HEK293 (cell line): Measurements from ENCODE around the gene CACHD1.

Source experiments
- CTCF ChIA-PET: fragments of 350-600 bp; formaldehyde crosslinking; extraction: SDS; loops from one replicate; lab custom pipeline; 2021; ENCODE audit warnings: antibody characterized with exemption; lab: Yijun Ruan, JAX
- POLR2A ChIA-PET: fragments of 300-600 bp; formaldehyde crosslinking; extraction: SDS; loops from one replicate; lab custom pipeline; 2020; ENCODE audit warnings: antibody characterized with exemption, inconsistent platforms; lab: Yijun Ruan, JAX
- H3K27ac ChIP-seq: fragments of 200-500 bp; sonication (Bioruptor generic); 2 replicates; pipeline ENCODE4 v1.5.1; 2014; ENCODE audit warnings: low read depth, low read length, control low read depth, inconsistent platforms; ENCODE audit errors: extremely low read depth
- H3K36me3 ChIP-seq, 2 experiments: fragments of 200-500 bp in 1 of 2; sonication (Bioruptor generic) in 1 of 2; 1 replicate in 1 of 2; 2 replicates in 1 of 2; pipeline ENCODE4 v1.5.1; 2014 to 2017; ENCODE audit warnings: inconsistent platforms in 2 of 2, low read length in 2 of 2; ENCODE audit not compliant: control insufficient read depth in 2 of 2, insufficient read depth in 1 of 2
- H3K4me1 ChIP-seq: fragments of 200-500 bp; sonication (Bioruptor generic); 2 replicates; pipeline ENCODE4 v1.5.1; 2014; ENCODE audit warnings: mild to moderate bottlenecking, low read length, inconsistent platforms; ENCODE audit not compliant: control insufficient read depth, insufficient read depth
- H3K4me3 ChIP-seq: 2 replicates; pipeline ENCODE4 v1.5.1; 2011; ENCODE audit warnings: low read depth, mild to moderate bottlenecking, control low read depth, low read length, moderate library complexity
- H3K9me3 ChIP-seq: fragments of 200-500 bp; sonication (Bioruptor generic); 2 replicates; pipeline ENCODE4 v1.5.1; 2014; ENCODE audit warnings: low read depth, low read length, inconsistent platforms; ENCODE audit not compliant: control insufficient read depth, insufficient read depth
- HOXC10 ChIP-seq: sonication (generic); formaldehyde crosslinking; IDR thresholded peaks from 2 replicates; pipeline ENCODE4 v1.8.1; 2023; ENCODE audit warnings: mild to moderate bottlenecking, missing genetic modification reagents
- IKZF3 ChIP-seq: fragments of 450-650 bp; IDR thresholded peaks from 2 replicates; pipeline ENCODE4 v1.5.0; 2018; ENCODE audit warnings: missing biosample characterization, mild to moderate bottlenecking, missing genetic modification characterization, moderate library complexity
- KLF1 ChIP-seq: fragments of 450-650 bp; formaldehyde crosslinking; IDR thresholded peaks from 2 replicates; pipeline ENCODE4 v1.5.1; 2016; ENCODE audit warnings: missing biosample characterization, missing genetic modification characterization
- KLF16 ChIP-seq: fragments of 450-650 bp; formaldehyde crosslinking; IDR thresholded peaks from 2 replicates; pipeline ENCODE4 v1.5.1; 2017; ENCODE audit warnings: missing biosample characterization, missing genetic modification characterization
- MYNN ChIP-seq: fragments of 450-650 bp; formaldehyde crosslinking; IDR thresholded peaks from 2 replicates; pipeline ENCODE4 v1.5.1; 2016; ENCODE audit warnings: missing biosample characterization, missing genetic modification characterization, borderline replicate concordance
- SCRT2 ChIP-seq: fragments of 450-650 bp; formaldehyde crosslinking; IDR thresholded peaks from 2 replicates; pipeline ENCODE4 v1.5.1; 2016; ENCODE audit warnings: missing biosample characterization, missing genetic modification characterization
- ZBTB49 ChIP-seq: fragments of 450-650 bp; formaldehyde crosslinking; IDR thresholded peaks from 2 replicates; pipeline ENCODE4 v1.5.1; 2016; ENCODE audit warnings: missing biosample characterization, missing genetic modification characterization, low read depth
- ZFP41 ChIP-seq: fragments of 450-650 bp; formaldehyde crosslinking; IDR thresholded peaks from 2 replicates; pipeline ENCODE4 v1.5.1; 2016; ENCODE audit warnings: missing biosample characterization, missing genetic modification characterization, borderline replicate concordance
- ZIC2 ChIP-seq: fragments of 450-650 bp; formaldehyde crosslinking; IDR thresholded peaks from 2 replicates; pipeline ENCODE4 v1.5.1; 2016; ENCODE audit warnings: missing biosample characterization, missing genetic modification characterization
- ZNF24 ChIP-seq: fragments of 450-650 bp; formaldehyde crosslinking; IDR thresholded peaks from 2 replicates; pipeline ENCODE4 v1.5.1; 2016; ENCODE audit warnings: missing biosample characterization, missing genetic modification characterization
- ZNF514 ChIP-seq: fragments of 450-650 bp; formaldehyde crosslinking; IDR thresholded peaks from 2 replicates; pipeline ENCODE4 v1.5.1; 2016; ENCODE audit warnings: missing biosample characterization, missing genetic modification characterization
- ZNF530 ChIP-seq: fragments of 450-650 bp; formaldehyde crosslinking; IDR thresholded peaks from 2 replicates; pipeline ENCODE4 v1.5.1; 2016; ENCODE audit warnings: low read depth, missing biosample characterization, missing genetic modification characterization
- ZNF544 ChIP-seq: fragments of 450-650 bp; formaldehyde crosslinking; IDR thresholded peaks from 2 replicates; pipeline ENCODE4 v1.5.0; 2017; ENCODE audit warnings: missing biosample characterization, missing genetic modification characterization
- ZNF555 ChIP-seq: fragments of 450-650 bp; formaldehyde crosslinking; conservative IDR thresholded peaks from 2 replicates; pipeline ENCODE4 v1.5.1; 2017; ENCODE audit warnings: missing biosample characterization, mild to moderate bottlenecking, missing genetic modification characterization, inconsistent platforms
- ZNF560 ChIP-seq: fragments of 450-650 bp; formaldehyde crosslinking; IDR thresholded peaks from 2 replicates; pipeline ENCODE4 v1.5.1; 2017; ENCODE audit warnings: missing biosample characterization, missing genetic modification characterization, borderline replicate concordance
- ZNF600 ChIP-seq: fragments of 450-650 bp; formaldehyde crosslinking; IDR thresholded peaks from 2 replicates; pipeline ENCODE4 v1.5.1; 2016; ENCODE audit warnings: missing biosample characterization, missing genetic modification characterization
- ZNF792 ChIP-seq: fragments of 450-650 bp; formaldehyde crosslinking; IDR thresholded peaks from 2 replicates; pipeline ENCODE4 v1.5.1; 2016; ENCODE audit warnings: missing biosample characterization, missing genetic modification characterization
- TF ChIP-seq, protein P1 (sequence below): fragments of 450-650 bp; IDR thresholded peaks from 2 replicates; pipeline ENCODE4 v1.5.1; 2018; ENCODE audit warnings: missing biosample characterization, missing genetic modification characterization
- TF ChIP-seq, protein P2 (sequence below): fragments of 450-650 bp; formaldehyde crosslinking; IDR thresholded peaks from 2 replicates; pipeline ENCODE4 v1.5.1; 2016; ENCODE audit warnings: missing biosample characterization, missing genetic modification characterization
- TF ChIP-seq, protein P3 (sequence below): fragments of 450-650 bp; formaldehyde crosslinking; IDR thresholded peaks from 2 replicates; pipeline ENCODE4 v1.5.1; 2016; ENCODE audit warnings: missing biosample characterization, missing genetic modification characterization
- TF ChIP-seq, protein P4 (sequence below): fragments of 450-650 bp; formaldehyde crosslinking; IDR thresholded peaks from 2 replicates; pipeline ENCODE4 v1.5.1; 2016; ENCODE audit warnings: missing biosample characterization, missing genetic modification characterization

The CACHD1 gene

DNA sequence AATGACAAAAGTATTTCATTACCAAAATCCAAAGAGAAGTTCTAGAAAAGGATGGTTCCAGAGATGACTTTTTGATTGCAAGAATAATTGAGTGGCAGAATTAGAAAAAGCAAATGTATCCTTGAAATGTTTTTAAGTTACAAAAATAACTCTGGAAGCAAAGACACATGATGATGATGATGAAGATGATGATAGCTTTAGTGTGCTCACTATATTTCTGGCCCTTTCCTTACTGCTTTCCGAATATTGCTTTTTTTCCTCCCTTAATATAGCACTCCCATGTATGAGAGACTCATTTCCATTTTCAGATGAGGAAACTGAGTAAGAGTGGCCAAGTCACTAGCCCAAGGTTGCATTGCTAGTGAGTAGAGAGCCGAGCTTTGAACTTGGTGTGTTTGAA is 54.7 kb downstream of the CACHD1 start:
- Histone ChIP-seq H3K9me3 (no peaks in the 10 kb centered on the region), H3K4me1 (peaks cover 25% of the 10 kb centered on the region), H3K36me3 (no peaks in the 10 kb centered on the region), H3K27ac (no peak overlapping the region), H3K4me3 (no peak overlapping the region)
- peak; percentile 88 for TF ChIP-seq ZNF530 (tag by site-specific recombination)
- no peak for TF ChIP-seq ZNF24 (tag by site-specific recombination)
- TF ChIP-seq, protein P1, sequence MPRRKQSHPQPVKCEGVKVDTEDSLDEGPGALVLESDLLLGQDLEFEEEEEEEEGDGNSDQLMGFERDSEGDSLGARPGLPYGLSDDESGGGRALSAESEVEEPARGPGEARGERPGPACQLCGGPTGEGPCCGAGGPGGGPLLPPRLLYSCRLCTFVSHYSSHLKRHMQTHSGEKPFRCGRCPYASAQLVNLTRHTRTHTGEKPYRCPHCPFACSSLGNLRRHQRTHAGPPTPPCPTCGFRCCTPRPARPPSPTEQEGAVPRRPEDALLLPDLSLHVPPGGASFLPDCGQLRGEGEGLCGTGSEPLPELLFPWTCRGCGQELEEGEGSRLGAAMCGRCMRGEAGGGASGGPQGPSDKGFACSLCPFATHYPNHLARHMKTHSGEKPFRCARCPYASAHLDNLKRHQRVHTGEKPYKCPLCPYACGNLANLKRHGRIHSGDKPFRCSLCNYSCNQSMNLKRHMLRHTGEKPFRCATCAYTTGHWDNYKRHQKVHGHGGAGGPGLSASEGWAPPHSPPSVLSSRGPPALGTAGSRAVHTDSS (tag by site-specific recombination), result peak; percentile 85
- CTCF ChIA-PET, result no interaction called here
- POLR2A ChIA-PET, result interaction anchor here (0.6 kb wide), 1 partner anchor 24 kb away, joined by 6 read pairs; no protein-coding TSS in a partner anchor

DNA sequence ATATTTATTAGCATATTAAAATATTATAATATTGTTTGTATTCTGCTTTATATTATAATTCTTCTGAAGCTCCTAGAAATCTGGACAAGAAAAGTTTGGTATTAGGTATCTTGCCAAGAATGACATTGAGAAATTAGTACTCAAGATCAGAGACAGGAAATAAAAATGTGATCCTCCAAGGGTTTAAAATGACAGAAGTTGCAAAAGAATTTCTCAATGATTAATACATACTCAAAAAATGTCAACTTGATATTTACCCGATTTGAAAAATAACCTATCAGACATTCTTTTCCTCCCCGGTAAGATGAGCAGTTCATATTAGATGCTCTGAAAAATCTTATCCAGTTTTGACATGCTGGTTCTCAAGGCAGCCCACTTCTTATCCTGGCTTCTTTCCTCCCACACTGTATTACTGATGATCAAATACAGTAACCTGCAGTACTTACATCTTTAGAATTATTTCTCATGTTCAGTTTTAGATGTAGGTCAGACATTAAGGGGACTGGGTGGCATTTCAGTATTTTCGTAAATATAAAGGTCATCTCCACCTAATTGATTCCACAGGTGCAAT is 55.3 kb downstream of the CACHD1 start:
- POLR2A ChIA-PET, result interaction anchor here (0.6 kb wide), 1 partner anchor 24 kb away, joined by 6 read pairs; no protein-coding TSS in a partner anchor
- Histone ChIP-seq H3K9me3 (no peaks in the 10 kb centered on the region), H3K36me3 (no peaks in the 10 kb centered on the region), H3K27ac (no peak overlapping the region), H3K4me3 (no peak overlapping the region), H3K4me1 (peaks cover 22% of the 10 kb centered on the region)
- CTCF ChIA-PET, result no interaction called here
- TF ChIP-seq, protein P2, sequence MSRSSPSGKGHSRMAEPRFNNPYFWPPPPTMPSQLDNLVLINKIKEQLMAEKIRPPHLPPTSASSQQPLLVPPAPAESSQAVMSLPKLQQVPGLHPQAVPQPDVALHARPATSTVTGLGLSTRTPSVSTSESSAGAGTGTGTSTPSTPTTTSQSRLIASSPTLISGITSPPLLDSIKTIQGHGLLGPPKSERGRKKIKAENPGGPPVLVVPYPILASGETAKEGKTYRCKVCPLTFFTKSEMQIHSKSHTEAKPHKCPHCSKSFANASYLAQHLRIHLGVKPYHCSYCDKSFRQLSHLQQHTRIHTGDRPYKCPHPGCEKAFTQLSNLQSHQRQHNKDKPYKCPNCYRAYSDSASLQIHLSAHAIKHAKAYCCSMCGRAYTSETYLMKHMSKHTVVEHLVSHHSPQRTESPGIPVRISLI (tag by site-specific recombination), result no peak
- TF ChIP-seq MYNN (tag by site-specific recombination) (no peak), SCRT2 (0 out of 2 replicates have a peak, but pooled peaks have one; percentile 37), KLF1 (no peak), ZNF514 (no peak)

DNA sequence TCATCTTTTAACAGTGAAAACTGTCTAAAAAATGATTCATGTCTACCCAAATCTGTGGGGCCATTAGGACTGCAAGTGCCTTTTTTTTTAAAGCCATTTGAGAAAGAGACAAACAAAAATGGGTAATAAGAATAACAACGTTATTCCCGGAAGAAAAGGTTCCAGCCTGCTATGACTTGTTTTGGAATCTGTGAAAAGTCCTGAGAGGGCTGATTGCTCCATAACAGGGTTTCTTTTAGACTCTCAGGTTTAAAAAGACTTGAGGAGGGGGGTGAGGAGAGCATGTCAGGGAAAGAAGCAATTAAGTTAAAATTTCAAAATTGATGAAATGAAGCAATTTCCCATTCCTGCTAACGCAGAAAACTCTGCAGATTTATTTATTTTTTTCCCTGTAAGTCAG is 56.4 kb downstream of the CACHD1 start:
- TF ChIP-seq ZNF600 (tag by site-specific recombination), result peak; percentile 95
- TF ChIP-seq ZFP41 (tag by site-specific recombination), result no peak
- TF ChIP-seq KLF16 (tag by site-specific recombination), result no peak
- Histone ChIP-seq H3K9me3 (no peaks in the 10 kb centered on the region), H3K36me3 (no peaks in the 10 kb centered on the region), H3K4me1 (peaks cover 22% of the 10 kb centered on the region), H3K27ac (no peak overlapping the region), H3K4me3 (no peak overlapping the region)
- CTCF ChIA-PET, result no interaction called here
- POLR2A ChIA-PET, result no interaction called here

DNA sequence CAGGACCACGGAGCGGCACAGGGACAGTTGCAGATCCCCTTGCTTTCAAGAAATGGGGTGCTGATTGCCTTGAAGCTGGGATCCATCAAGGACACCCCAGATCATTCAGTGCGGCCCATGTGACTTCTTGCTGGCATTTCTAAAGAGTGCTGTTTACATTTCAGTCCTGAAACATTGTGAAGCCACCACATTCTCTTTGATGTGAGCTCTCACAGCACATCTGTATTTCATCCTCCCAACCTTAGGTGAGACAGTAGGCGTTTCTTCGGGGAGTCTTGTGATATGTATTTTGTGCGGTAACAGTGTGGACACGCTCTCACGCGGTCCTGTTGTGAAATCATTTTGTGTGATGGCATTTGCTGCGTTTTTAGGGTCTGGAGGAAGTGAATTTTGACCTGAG is 57.2 kb downstream of the CACHD1 start:
- CTCF ChIA-PET, result interaction anchor here (0.8 kb wide), 1 partner anchor 108 kb away, joined by 3 read pairs; no protein-coding TSS in a partner anchor
- no peak for TF ChIP-seq ZBTB49
- TF ChIP-seq IKZF3 (tag by site-specific recombination), result no peak
- TF ChIP-seq, protein P3, sequence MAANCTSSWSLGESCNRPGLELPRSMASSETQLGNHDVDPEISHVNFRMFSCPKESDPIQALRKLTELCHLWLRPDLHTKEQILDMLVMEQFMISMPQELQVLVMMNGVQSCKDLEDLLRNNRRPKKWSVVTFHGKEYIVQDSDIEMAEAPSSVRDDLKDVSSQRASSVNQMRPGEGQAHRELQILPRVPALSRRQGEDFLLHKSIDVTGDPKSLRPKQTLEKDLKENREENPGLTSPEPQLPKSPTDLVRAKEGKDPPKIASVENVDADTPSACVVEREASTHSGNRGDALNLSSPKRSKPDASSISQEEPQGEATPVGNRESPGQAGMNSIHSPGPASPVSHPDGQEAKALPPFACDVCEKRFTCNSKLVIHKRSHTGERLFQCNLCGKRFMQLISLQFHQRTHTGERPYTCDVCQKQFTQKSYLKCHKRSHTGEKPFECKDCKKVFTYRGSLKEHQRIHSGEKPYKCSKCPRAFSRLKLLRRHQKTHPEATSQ (tag by site-specific recombination), result no peak
- no peak for TF ChIP-seq ZIC2 (tag by site-specific recombination)
- TF ChIP-seq ZNF560 (tag by site-specific recombination), result no peak
- no peak for TF ChIP-seq ZNF555 (tag by site-specific recombination)
- TF ChIP-seq ZNF544 (tag by site-specific recombination), result no peak
- no peak for TF ChIP-seq ZNF792 (tag by site-specific recombination)
- TF ChIP-seq, protein P4, sequence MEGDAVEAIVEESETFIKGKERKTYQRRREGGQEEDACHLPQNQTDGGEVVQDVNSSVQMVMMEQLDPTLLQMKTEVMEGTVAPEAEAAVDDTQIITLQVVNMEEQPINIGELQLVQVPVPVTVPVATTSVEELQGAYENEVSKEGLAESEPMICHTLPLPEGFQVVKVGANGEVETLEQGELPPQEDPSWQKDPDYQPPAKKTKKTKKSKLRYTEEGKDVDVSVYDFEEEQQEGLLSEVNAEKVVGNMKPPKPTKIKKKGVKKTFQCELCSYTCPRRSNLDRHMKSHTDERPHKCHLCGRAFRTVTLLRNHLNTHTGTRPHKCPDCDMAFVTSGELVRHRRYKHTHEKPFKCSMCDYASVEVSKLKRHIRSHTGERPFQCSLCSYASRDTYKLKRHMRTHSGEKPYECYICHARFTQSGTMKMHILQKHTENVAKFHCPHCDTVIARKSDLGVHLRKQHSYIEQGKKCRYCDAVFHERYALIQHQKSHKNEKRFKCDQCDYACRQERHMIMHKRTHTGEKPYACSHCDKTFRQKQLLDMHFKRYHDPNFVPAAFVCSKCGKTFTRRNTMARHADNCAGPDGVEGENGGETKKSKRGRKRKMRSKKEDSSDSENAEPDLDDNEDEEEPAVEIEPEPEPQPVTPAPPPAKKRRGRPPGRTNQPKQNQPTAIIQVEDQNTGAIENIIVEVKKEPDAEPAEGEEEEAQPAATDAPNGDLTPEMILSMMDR, result no peak
- no peak for TF ChIP-seq HOXC10 (CRISPR knock-in tag)

More for the DNA sequence above, 57.2 kb downstream of the CACHD1 start:
- no peaks in the 10 kb centered on the region for H3K9me3 ChIP-seq
- no peak overlapping the region for H3K27ac ChIP-seq
- H3K4me1 ChIP-seq, result peaks cover 28% of the 10 kb centered on the region
- H3K4me3 ChIP-seq, result no peak overlapping the region
- POLR2A ChIA-PET, result no interaction called here
- no peaks in the 10 kb centered on the region for H3K36me3 ChIP-seq
